DMS153 (cell line): ENCODE data around the gene GPATCH1.
"Not testable (repeated sequence)": the region's sequence is repeated elsewhere in the genome, so short reads cannot be mapped to it uniquely, and the experiment has no call there.

ENCODE experiments used
- DNase-seq: peaks from one replicate; lab custom pipeline; 2025; lab: John Stamatoyannopoulos, UW

GPATCH1 gene

DNA sequence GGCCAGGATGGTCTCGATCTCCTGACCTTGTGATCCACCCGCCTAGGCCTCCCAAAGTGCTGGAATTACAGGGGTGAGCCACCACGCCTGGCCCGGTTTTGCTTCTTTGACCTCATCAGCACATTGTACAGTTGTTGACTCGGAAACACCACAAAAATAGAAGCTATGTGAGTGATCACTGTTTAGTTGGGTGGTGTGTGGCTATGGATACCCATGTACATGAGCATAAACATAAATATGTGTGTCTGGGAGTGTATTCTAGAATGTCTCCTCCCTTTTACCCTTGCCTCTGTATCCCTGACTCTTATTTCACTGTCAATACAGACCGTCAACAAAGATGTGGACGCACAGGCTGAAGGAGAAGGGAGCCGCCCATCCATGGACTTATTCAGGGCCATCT, 36.5 kb downstream of the GPATCH1 start:
- no peak for DNase-seq

GRCh38 chr19:33118643-33119042, 37.7 kb downstream of the GPATCH1 start:
- no peak for DNase-seq

- no peak for DNase-seq
Observed at GRCh38 chr19:33124207-33125098, 43.5 kb downstream of the GPATCH1 start.

DNA sequence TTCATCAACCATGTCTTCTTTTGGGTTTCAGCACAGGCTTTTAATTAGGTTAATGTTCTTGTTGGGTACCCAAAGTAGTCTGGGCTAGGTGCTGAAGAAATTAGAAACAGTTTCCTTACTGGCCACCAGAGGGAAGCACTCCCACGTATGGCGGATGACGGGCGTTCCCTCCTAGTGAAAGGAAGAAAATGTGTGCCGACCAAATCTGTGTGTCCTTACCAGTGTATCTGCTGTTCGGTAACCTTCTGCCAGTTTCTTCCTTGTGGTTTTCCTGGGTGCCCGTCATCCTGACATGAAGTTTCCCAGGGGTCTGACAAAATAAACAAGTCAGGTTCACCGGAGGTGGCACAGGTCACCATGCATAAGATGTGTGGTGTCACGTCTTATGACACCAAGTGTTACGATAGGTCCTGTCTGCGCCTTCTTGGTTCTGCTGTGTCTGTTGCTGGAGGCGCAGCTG, 45.0 kb downstream of the GPATCH1 start:
- peak; percentile 6 for DNase-seq

GRCh38 chr19:33126712-33127111, 45.7 kb downstream of the GPATCH1 start:
- not testable (repeated sequence) for DNase-seq

- no peak for DNase-seq
Observed at GRCh38 chr19:33129901-33130300, 48.9 kb downstream of the GPATCH1 start.

DNA sequence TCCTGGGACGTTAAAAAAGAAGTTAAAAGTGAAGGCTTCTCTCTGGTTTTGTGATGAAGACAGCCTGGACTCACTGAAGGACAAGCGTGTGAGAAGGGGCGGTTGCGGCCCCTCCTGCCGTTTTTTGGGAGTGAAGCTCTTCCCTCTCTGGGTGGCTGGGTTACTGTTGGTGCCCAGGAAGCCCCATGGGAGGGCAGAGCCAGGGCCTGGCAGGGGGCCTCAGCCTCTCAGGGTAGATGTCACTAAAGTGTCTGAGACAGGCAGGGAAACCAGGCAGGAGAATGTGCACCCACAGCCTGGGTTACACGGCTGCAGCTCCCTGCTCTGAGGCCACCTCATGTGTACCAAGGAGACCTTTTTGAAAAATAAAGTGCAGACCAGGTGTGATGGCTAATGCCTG, 49.5 kb downstream of the GPATCH1 start:
- DNase-seq = no peak

DNA sequence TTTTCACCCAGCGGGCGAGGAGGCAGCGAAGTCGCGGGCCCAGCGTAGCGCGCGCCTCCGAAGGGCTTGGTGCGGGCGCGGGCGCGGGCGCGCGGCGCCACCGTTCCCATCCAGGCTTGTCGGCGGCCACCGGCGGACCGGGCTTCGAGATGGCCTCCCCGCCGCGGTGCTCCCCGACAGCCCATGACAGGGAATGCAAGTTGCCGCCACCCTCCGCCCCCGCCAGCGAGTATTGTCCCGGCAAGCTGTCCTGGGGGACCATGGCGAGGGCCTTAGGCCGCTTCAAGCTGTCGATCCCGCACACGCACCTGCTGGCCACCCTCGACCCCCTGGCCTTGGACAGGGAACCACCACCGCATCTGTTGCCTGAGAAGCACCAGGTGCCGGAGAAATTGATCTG, 51.0 kb downstream of the GPATCH1 start, which contains the start of gene WDR88:
Gene WDR88 (plus strand): TSS at position 94 of the 400 bp plus-strand sequence. CDS start 56 bp downstream, at position 150.
- no peak for DNase-seq

GRCh38 chr19:33132425-33132824, 51.4 kb downstream of the GPATCH1 start:
- DNase-seq = no peak

GRCh38 chr19:33133438-33134031, 52.6 kb downstream of the GPATCH1 start:
- no peak for DNase-seq

GRCh38 chr19:33134571-33135041, 53.6 kb downstream of the GPATCH1 start:
- no peak for DNase-seq

- DNase-seq = no peak
Observed at GRCh38 chr19:33139165-33139564, 58.2 kb downstream of the GPATCH1 start.

- peak; percentile 5 for DNase-seq
Observed at GRCh38 chr19:33143897-33144405, 63.0 kb downstream of the GPATCH1 start.

DNA sequence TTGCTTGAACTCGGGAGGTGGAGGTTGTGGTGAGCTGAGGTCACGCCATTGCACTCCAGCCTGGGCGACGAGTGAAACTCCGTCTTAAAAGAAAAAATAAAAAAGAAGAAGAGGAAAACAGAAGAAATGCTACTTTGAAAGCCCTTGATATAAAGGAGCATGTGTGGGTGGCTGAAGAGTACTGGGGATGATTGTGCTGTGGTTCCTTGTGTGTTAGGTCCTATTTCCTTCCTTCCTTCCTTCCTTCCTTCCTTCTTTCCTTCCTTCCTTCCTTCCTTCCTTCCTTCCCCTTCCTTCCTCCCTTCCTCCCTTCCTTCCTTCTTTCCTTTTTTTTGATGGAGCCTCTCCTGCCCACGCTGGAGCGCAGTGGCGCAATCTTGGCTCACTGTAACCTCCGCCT, 65.2 kb downstream of the GPATCH1 start:
- no peak for DNase-seq

DNA sequence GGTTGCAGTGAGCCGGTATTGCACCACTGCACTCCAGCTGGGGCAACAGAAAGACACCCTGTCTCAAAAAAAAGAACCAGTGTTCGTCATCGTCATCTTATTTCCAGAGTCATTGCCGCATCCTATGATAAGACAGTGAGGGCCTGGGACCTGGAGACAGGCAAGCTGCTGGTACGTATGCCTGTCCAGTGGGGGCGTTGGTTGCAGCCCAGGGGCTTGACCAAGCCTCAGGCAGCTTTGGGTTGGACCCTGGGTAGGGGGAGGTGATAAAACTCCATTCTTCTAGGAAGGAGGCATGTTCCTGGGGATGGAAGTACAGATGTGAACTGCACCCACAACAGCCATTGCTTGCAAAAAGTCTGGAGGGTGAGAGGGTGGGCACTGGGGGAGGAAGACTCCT, 66.6 kb downstream of the GPATCH1 start:
- DNase-seq = no peak

GRCh38 chr19:33150852-33151518, 70.0 kb downstream of the GPATCH1 start:
- DNase-seq = no peak

- DNase-seq = no peak
Observed at GRCh38 chr19:33152176-33152575, 71.2 kb downstream of the GPATCH1 start.

GRCh38 chr19:33152625-33153024, 71.6 kb downstream of the GPATCH1 start:
- not testable (repeated sequence) for DNase-seq

DNA sequence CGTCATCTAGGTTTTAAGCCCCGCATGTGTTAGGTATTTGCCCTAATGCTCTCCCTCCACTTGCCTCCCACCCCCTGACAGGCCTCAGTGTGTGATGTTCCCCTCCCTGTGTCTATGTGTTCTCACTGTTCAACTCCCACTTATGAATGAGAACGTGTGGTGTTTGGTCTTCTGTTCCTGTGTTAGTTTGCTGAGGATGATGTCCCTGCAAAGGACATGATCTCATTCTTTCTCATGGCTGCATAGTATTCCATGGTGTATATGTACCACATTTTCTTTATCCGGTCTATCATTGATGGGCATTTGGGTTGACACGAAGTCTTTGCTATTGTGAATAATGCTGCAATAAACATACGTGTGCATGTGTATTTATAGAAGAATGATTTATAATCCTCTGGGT, 73.3 kb downstream of the GPATCH1 start:
- DNase-seq = not testable (repeated sequence)

DNA sequence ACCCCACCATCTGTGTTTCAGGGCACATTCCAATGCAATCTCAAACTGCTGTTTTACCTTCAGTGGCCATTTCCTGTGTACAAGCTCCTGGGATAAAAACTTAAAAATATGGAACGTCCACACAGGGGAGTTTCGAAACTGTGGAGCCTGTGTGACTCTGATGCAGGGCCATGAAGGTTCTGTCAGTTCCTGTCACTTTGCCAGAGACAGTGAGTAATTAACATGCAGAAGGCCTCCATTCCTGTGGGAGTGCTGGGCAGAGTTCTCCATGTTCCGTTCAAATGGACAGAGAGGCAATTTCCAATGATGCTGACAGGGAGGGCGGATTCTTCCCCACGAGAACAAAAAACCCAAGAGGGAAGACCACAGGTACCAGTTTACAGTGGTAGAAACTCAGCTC, 75.4 kb downstream of the GPATCH1 start:
- DNase-seq = no peak

GRCh38 chr19:33157906-33158305, 76.9 kb downstream of the GPATCH1 start:
- no peak for DNase-seq

DNA sequence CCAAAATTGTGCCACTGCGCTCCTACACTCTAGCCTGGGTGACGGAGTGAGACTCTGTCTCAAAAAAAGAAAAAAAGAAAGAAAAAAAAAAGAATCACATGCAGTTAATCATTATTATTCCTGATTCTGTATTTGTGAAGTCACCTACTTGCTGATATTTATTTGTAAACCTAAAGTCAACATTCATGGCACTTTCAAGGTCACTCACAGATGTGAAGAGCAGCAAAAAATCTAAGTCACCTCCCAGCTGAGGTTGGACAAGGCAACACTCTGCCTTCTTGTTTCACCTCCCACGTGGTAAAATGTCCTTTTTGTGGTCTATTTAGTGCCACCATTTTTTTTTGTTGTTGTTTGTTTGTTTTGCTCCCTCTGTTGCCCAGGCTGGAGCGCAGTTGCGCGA, 77.4 kb downstream of the GPATCH1 start:
- no peak for DNase-seq
